Hindlimb muscle (tissue), 1 donor: ENCODE measurements around the gene ODC1. TPM values are rescaled to one million over a fixed set of nuclear protein-coding genes. Genes with fewer than 3 reads are reported as not detected.
A peak's percentile ranks its signal among the peaks of the same experiment; 100 is the strongest.
"Not testable (repeated sequence)": the region's sequence is repeated elsewhere in the genome, so short reads cannot be mapped to it uniquely, and the experiment has no call there.

Source experiments
- DNase-seq: peaks from one replicate; pipeline ENCODE4 v3.0.0-alpha.2; 2013
- polyA plus RNA-seq: library from polyadenylated mRNA; unstranded; fragments of 120-200 nt; gene quantifications from one replicate; pipeline ENCODE4 v1.2.1, GENCODE V29; 2013; ENCODE audit not compliant: insufficient read length

The ODC1 gene
- polyA plus RNA-seq, 1 donor = 103 TPM

GRCh38 chr2:10452956-10453904 is 5.1 kb upstream of the ODC1 start:
- no peak for DNase-seq

- DNase-seq = no peak
These were observed 4.2 kb upstream of the ODC1 start for GRCh38 chr2:10452312-10452711.

DNA sequence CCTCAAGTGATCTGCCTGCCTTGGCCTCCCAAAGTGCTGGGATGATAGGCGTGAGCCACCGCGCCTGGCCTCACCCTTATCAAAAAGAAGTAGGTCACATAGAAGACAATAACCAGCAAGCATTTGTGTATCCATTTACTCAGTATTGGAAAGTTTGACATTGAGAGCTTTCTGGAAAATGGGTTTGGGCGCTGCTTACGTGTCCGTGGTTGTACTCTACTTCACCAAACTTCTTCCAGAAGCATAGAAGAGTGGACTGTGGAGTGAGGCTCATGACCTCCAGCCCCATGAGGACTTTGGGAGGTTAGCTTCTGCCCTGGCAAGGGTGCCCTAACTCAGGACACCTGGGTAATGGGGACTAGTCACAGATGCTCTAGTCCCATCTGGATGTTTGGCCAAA is 3.7 kb upstream of the ODC1 start:
- DNase-seq = no peak

DNA sequence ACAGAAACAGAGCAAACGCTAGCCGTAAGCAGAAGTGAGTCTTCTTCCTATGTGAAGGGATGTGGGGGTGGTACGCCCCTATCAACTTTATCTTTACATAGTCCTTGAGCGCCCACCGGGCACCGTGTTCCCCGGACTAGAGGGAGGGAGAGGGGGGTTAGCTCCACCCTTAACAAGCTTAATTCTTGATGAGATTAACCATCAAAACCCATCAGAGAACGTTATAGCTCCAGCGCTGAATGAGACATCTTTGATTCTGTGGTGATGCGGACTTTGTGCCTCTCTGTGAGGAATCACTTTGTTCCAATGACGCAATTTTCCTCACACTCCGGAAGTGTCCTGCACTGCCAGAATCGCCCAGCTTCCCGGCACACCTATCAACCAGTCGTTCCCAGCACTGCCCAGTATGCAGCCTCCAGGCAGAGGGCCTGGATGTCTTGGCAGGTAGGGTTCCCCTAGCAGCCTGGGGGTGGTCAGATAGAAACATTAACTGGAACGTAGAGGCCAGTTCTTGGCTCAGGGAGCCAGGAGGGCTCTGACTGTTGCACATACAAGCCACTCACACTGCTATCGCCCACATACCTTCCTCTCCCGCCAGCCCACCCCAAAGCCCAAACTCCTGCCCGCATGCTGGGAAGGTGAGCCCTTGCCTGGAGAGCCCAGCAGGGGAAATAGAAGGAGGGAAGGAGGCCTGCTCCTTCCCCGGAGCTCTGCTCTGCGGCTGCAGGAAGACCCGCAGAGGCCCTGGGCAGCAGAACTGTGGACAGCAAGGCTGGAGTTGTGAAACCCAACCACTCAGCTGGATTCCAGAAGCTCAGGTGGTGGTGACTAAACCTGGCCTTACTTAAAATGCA is 1.9 kb upstream of the ODC1 start:
- no peak for DNase-seq

DNA sequence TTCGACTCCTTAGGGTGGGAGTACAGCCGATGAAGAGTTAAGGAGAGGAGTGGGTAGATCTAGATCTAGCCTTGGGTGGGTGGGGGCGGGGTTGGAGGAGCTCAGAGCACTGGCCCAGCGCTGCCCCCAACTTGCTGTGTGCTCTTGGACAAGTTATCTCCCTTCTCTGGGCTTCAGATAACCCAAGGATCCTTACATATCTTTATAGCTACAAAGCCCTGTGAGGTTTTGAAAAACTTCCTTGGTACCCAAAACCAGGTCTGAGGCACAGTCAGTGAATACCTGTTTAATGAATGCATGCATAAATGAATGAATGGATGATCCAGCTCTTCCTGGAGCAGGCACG is 1.3 kb upstream of the ODC1 start:
- DNase-seq = no peak

DNA sequence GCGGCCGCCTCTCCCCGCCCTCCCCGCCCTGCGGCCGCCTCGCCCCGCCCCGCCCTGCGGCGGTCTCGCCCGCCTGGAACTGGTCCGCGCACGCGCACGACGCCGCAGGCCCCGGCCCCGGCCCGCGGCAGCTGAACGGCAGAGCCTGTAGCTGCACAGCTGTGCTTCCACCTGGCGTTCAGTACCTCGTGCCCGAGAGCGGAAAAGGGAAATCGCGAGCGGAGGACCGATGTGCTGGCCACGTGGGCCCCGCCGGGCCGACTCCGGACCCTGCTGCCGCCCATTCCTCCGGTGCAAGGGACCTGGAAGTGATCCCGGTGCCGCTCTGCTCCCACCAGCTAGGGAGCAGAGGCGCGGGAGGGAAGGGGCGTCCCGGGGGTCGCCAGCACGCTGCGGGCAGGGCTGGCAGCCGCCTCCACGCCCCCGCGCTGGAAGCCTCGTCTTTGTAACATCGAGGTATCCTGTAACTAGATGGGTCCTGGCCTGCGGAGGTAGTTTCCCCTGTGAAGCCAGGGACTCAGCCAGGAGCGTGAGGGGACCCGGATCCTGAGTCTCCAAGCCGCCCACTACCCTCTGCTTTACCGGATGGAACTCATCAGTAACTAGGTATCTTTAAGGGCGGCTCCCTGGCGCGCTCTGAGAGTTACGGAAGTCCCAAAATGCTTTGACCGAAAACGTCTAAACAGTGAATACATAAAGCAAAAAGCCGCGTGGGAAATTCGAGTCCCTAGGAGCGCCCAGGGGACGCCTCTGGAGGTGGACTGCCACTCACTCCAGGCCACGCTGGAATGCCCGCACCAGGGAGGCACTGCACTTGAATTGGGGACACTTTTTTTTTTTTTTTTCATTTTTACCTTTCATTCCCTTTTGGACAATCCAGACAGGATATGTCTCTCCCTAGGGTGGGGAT is 704 bp upstream of the ODC1 start:
- DNase-seq = peak; percentile 93

DNA sequence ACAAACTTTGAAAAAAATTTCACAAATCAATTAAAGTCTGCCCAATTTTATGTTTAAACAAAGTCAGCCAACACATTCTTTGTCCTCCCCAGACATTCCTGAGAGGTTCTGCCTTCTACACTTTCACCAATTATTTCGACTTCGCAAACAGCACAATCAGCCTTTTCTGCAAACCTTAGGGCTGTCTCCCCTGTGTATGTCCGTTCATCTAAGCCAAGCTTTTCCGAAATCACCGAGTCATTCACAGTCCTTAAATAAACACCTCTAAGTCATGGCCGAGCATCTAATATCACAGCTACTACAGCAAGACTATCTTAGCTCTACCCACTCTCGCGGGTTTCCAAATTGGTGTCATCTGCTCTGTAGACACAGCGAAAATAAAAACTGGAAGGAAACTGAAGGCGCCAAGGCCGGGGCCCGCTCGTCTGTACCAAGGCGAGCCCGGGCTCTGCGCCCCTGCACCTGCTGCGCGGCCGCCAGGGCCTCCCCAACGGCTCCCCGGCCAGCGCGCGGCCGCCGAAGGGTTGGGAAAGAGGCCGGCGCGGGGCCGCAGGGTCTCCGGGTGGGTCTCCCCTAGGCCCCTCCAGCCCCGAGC is 730 bp downstream of the ODC1 start:
- DNase-seq = no peak

DNA sequence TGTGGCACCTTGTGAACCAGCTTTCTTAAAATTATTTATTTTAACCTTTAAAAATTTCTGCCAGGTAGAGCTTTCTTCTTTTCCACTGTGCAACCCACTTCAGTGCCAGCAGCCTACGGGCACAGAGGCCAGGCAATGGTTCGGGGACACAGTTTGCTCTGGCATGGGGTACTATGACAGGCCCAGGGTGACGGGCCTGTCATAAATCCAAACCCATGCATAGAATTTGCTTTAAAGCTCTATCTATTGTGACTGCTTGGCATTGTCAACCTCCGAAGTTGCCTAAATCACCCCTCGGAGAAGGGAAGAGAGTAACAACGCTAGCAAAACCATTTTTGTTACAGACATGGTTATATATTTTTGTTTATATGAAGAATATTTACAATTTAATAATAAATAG is 1.5 kb downstream of the ODC1 start:
- no peak for DNase-seq

DNA sequence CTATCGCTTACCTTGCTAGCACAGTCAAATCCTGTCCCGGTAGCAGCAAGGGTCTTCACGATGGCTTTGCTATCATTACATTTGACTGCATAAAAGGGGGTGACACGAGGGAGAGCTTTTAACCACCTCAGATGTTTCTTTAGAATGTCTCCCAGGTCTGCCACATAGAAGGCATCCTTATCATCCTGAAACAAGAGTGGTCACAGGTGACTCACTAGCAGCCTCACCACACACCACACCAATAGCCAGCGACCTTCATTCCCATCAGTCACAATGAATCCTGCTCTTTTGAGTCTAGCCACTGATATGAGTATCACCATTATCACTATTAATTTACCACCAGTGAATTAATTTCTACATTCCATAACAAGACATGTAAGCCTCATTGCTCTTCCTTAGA is 3.7 kb downstream of the ODC1 start:
- DNase-seq = no peak

GRCh38 chr2:10442469-10443126 is 5.5 kb downstream of the ODC1 start:
- not testable (repeated sequence) for DNase-seq

GRCh38 chr2:10441948-10442347 is 6.2 kb downstream of the ODC1 start:
- no peak for DNase-seq

GRCh38 chr2:10440736-10441135 is 7.4 kb downstream of the ODC1 start:
- no peak for DNase-seq

GRCh38 chr2:10439971-10440370 is 8.2 kb downstream of the ODC1 start:
- DNase-seq = no peak

GRCh38 chr2:10439185-10439879 is 8.8 kb downstream of the ODC1 start:
- DNase-seq = no peak

DNA sequence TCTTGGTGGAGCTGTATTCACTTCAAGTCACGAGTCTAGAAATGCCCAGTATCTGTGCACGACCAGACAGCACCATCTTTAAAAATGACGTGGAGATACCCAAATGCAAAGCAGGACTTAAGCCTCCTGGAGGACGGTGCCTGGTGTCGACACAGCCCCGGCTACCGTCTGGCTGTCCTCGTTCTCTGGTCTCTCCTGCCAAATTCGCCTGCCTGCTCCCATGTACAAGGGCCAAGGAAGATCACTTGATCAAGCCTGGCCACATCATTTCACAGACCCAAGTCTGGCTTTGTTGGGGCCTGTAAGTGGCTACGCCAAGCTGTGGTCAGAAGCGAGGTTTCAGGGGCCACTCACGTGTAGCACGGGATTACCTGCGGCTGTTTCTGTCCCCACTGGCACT is 9.4 kb downstream of the ODC1 start:
- no peak for DNase-seq

DNA sequence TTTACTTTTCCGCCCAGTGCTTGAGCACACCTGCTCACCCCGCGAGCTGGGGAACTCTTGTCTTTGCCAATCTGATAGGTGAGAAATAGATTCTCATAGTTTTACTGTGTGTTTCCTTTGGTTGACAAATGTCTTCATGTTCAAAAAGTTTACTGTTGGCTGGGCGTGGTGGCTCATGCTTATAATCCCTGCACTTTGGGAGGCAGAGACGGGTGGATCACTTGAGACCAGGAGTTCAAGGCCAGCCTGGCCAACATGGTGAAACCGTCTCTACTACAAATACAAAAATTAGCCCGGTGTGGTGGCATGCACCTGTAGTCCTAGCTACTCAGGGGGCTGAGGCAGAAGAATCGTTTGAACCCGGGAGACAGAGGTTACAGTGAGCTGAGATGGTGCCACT is 10.3 kb downstream of the ODC1 start:
- DNase-seq = no peak

GRCh38 chr2:10436583-10437110 is 11.5 kb downstream of the ODC1 start:
- DNase-seq = no peak

GRCh38 chr2:10435820-10436204 is 12.3 kb downstream of the ODC1 start:
- no peak for DNase-seq

- DNase-seq = peak; percentile 80
These were observed 13.0 kb downstream of the ODC1 start for GRCh38 chr2:10434886-10435819.
